Measurements from ENCODE around the gene CHD9. TPM values are rescaled to one million over a fixed set of nuclear protein-coding genes. Genes with fewer than 3 reads are reported as not detected.
A peak's percentile ranks its signal among the peaks of the same experiment; 100 is the strongest.

CHD9 gene
- total RNA-seq, 3 donors from 2014 or later (not counting 1 experiment from before 2014, with no cell fraction given) = 81.4 to 85.2 (median 81.9) TPM

DNA sequence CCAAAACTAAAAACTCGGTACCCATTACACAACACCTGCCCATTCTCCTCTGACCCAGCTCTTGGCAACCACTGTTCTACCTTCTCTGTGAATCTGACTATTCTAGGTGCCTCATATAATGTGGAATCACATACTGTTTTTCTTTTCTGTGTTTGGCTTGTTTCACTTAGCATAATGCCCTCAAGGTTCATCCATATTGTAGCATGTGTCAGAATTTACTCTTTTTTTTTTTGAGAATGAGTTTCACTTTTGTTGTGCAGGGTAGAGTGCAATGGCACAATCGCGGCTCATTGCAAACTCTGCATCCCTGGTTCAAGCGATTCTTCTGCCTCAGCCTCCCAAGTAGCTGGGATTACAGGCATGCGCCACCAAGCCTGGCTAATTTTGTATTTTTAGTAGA, 320.0 kb downstream of the CHD9 start:
- Mint-ChIP-seq H3K36me3 (no peaks in the 10 kb centered on the region), H3K9me3 (no peaks in the 10 kb centered on the region), H3K27ac (no peak overlapping the region), H3K4me3 (no peak overlapping the region), H3K27me3 (ENCODE audit: low read depth in 2 of 2) (peaks cover 12 to 15% of the 10 kb centered on the region in 2 donors), H3K4me1 (peaks cover 12 to 13% of the 10 kb centered on the region in 2 donors)
- peaks cover 21% of the 10 kb centered on the region for H3K27me3 ChIP-seq (ENCODE audit: control insufficient read depth, insufficient read depth, low read length)
- TF ChIP-seq, protein P1, sequence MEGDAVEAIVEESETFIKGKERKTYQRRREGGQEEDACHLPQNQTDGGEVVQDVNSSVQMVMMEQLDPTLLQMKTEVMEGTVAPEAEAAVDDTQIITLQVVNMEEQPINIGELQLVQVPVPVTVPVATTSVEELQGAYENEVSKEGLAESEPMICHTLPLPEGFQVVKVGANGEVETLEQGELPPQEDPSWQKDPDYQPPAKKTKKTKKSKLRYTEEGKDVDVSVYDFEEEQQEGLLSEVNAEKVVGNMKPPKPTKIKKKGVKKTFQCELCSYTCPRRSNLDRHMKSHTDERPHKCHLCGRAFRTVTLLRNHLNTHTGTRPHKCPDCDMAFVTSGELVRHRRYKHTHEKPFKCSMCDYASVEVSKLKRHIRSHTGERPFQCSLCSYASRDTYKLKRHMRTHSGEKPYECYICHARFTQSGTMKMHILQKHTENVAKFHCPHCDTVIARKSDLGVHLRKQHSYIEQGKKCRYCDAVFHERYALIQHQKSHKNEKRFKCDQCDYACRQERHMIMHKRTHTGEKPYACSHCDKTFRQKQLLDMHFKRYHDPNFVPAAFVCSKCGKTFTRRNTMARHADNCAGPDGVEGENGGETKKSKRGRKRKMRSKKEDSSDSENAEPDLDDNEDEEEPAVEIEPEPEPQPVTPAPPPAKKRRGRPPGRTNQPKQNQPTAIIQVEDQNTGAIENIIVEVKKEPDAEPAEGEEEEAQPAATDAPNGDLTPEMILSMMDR (IDR thresholded peaks at IDR 0.05) = no peak
- intact Hi-C loops (cut with micrococcal nuclease) = no loop called here
- H3K4me1 ChIP-seq (ENCODE audit: control insufficient read depth, insufficient read depth, low read length) = peaks cover 13% of the 10 kb centered on the region
- H3K9me3 ChIP-seq (ENCODE audit: control insufficient read depth, insufficient read depth, low read length) = no peaks in the 10 kb centered on the region
- peak in 1 of 2 donors; percentile 10 for DNase-seq
- no peak overlapping the region for H3K27ac ChIP-seq (ENCODE audit: low read length)
- no peak overlapping the region for H3K4me3 ChIP-seq (ENCODE audit: low read length)
- WGBS (ENCODE audit: insufficient coverage) = 93% methylated on average over 5 of the region's 5 CpGs
- no peak for ATAC-seq
- H3K36me3 ChIP-seq (ENCODE audit: control insufficient read depth, insufficient read depth, low read length) = no peaks in the 10 kb centered on the region

DNA sequence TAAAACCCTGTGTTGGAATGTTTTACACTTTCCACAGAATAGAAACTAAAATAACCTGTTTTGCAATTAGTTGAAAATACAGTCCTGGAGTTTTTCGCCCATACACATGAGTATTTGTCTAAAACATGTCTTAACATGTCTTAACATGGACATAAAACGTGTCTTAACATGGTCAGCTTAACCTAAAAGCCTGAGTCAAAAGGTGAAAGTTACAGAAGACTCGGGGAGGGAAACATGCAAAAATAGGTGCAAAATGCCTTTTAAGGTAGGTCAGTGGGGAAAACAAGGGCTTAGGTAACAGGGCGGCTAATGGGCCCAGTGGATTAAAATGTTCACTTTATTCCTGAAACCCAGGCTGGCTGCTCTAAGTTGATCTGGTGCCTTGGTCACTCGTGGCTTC, 323.3 kb downstream of the CHD9 start:
- peaks cover 11% of the 10 kb centered on the region for H3K4me1 ChIP-seq (ENCODE audit: control insufficient read depth, insufficient read depth, low read length)
- Mint-ChIP-seq H3K9me3 (no peaks in the 10 kb centered on the region), H3K4me1 (peaks cover 10 to 11% of the 10 kb centered on the region in 2 donors), H3K36me3 (peaks cover 7% of the 10 kb centered on the region), H3K27ac (no peak overlapping the region), H3K4me3 (no peak overlapping the region), H3K27me3 (ENCODE audit: low read depth in 2 of 2) (peaks cover 18 to 21% of the 10 kb centered on the region in 2 donors)
- intact Hi-C loops (cut with micrococcal nuclease) = no loop called here
- H3K9me3 ChIP-seq (ENCODE audit: control insufficient read depth, insufficient read depth, low read length) = no peaks in the 10 kb centered on the region
- H3K27me3 ChIP-seq (ENCODE audit: control insufficient read depth, insufficient read depth, low read length) = peaks cover 7% of the 10 kb centered on the region
- WGBS (ENCODE audit: insufficient coverage) = 37% methylated on average over 5 of the region's 5 CpGs
- H3K36me3 ChIP-seq (ENCODE audit: control insufficient read depth, insufficient read depth, low read length) = no peaks in the 10 kb centered on the region
- H3K4me3 ChIP-seq (ENCODE audit: low read length) = no peak overlapping the region
- no peak overlapping the region for H3K27ac ChIP-seq (ENCODE audit: low read length)
- TF ChIP-seq, protein P1 (IDR thresholded peaks at IDR 0.05) = no peak
- DNase-seq (no peak), ATAC-seq (no peak)

Other genes with a start within 250 kb of the CHD9 start
- under 1 TPM in 1 of 3 donors, not detected in 2; 0.26 TPM for gene CHD9NB, start 2.1 kb upstream of the CHD9 start, total RNA-seq